NCI-H526 (cell line): ENCODE measurements around the gene NLN.
A peak's percentile ranks its signal among the peaks of the same experiment; 100 is the strongest.
"Not testable (repeated sequence)": the region's sequence is repeated elsewhere in the genome, so short reads cannot be mapped to it uniquely, and the experiment has no call there.

Experiments used
- DNase-seq, 2 experiments: peaks; one replicate each; lab custom pipeline; 2025; lab: John Stamatoyannopoulos, UW

The NLN gene

DNA sequence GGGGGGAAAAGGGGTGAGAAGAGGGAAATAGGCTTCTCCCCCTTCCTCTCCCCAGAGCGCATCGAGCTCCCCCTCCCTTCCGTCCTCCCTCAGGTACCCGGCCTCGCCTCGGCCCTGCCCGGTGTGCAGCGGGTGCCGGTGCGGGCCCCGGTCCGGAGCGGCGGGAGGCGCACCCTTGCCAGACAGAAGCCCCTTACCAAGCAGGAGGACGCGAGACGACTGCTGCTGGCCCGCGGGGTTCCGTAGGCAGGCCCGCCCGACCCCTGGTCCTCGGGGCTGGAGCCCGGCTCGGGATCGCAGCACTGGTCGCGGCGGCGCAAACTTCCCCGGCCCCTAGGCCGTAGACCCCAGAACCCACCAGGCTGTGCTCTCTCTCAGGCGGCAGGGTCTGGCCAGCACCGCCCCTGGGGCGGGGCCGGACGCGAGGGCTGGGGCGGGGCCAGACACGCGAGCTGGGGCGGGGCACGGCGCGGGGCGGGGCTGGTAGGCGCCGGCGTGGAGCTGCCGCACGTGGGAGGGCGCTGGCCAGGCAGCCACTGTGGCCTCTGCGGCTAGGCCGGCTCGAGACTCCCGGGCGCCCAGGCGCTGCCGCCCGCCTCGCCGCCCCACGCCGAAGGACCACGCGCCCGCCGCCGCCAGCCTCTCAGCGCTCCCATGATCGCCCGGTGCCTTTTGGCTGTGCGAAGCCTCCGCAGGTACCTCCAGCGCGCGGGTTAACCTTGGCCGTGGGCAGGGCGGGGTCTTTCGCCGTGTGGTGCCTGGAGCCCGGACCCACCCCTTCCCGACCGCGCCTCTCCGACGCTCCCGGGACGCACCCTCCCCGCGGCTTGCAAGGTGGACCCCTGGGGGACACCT is at the start of gene NLN, which contains the start of gene SGTB:
NLN (plus strand) TSS at position 486 of the 855 bp plus-strand sequence; CDS start at position 655, 169 bp downstream.
SGTB (minus strand) TSS at position 390 of the 855 bp plus-strand sequence. CDS start 1,302 bp downstream, outside the sequence.
- DNase-seq: peak; percentile 13 to 81

- no peak for DNase-seq
Observed at GRCh38 chr5:65672796-65673195, 49.2 kb upstream of the NLN start.

DNA sequence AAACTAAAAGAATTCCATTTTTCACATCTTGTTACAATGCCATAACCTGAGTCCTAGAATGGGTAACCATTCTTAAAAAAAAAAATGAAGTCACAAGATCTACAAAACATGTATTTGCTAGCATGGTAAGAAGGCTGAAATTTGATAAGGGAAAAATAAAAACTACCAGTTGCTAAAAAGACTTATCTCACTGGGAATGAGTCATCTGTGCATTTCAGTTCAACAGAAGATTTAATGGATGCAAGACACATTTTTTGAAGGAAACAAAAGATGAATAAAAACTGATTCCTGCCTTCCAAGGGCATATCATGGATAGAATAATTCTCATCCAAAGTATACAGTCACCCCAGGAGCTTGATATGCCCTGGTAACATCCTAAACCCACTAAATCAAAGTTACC is 47.3 kb upstream of the NLN start:
- no peak for DNase-seq

DNA sequence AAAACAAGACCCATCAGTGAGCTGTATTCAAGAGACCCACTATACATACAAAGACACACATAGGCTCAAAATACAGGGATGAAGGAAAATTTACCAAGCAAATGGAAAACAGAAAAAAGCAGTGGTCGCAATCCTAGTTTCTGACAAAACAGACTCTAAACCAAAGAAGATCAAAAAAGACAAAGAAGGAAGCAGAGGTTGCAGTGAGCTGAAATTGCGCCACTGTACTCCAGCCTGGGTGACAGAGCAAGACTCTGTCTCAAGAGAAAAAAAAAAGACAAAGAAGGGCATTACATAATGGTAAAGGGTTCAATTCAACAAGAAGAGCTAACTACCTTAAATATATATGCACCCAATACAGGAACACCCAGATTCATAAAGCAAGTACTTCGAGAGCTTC is 45.9 kb upstream of the NLN start:
- not testable (repeated sequence) for DNase-seq

GRCh38 chr5:65682148-65682547 is 39.9 kb upstream of the NLN start:
- DNase-seq: no peak

GRCh38 chr5:65693121-65693520 is 28.9 kb upstream of the NLN start:
- DNase-seq: no peak

DNA sequence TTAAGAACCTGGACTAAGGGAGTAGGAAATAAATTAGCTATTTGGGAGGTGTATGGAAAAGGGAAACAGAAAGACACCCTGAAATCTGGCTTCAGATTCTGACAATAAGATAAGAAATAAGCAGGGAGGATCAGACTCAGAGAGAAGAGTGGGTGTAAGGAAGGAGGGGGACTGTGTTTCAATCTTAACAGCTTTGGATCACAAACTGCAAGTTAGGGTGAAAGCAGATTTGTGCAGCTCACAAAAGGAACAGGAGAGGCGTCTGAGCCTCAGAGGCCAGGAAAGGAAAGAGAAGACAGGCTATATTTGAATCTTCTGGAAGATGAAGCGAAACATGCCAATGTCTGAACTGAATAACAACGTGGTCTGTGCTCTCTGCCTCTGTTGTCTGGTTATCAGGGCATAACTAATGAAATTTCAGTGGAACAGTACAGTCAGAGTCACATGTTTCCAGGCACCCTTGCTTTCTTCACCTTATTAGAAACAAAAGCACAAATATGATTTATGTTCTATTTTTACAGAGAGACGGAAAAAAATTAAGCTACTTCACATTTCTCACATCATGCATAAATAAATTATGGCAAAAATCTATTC is 26.7 kb upstream of the NLN start:
- DNase-seq: no peak

DNA sequence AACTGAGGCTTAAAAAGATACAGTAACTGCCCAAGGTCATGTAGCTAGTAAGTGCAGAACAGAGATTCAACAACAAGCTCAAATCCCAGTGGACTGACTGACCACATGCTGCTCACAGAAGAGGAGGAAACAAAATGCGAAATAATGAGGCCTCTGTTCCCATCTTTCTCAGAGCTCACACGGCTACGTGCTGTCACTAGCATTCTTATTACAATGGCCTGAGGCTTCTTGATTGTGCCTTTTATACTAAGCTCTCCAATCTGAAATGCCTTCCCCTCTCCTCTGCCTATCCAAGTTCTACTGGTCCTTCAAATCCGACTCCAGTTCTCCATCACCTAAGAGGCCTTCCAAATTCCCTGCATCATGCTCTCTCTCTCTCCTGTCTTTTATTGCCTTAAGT is 26.1 kb upstream of the NLN start:
- no peak for DNase-seq

- DNase-seq: no peak
Observed at GRCh38 chr5:65696892-65697291, 25.1 kb upstream of the NLN start.

DNA sequence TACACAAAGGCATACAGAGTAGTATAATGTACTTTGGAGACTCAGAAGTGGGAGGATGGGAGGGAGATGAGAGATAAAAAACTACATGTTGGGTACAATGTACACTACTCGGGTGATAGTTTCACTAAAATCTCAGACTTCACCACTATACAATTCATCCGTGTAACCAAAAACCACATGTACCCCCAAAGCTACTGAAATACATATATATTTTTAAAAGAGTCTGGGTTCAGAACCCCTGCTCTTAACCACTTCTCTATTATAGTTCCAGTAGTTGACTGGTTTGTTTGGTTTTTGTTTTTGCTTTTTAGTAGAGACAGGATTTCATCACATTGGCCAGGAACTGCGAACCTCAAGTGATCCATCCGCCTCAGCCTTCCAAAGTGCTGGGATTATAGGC is 22.7 kb upstream of the NLN start:
- DNase-seq: no peak

DNA sequence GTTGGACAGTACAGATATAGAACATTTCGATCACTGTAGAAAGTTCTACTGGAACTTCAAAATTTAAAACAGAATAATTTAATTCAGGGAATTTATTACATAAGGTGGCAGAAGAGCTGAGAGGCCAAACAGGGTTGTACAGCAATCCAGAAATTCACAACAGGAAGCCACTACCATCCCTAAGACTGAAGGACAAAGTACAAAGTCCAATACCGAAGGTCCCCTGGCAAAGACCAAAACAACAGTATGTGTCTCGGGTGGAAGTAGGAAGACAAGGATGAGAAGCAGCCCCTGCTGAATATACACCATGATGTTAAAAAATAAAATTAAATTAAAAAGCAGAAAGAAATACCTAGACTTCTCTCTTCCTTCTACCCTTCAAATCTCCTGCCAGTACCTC is 20.0 kb upstream of the NLN start:
- no peak for DNase-seq

DNA sequence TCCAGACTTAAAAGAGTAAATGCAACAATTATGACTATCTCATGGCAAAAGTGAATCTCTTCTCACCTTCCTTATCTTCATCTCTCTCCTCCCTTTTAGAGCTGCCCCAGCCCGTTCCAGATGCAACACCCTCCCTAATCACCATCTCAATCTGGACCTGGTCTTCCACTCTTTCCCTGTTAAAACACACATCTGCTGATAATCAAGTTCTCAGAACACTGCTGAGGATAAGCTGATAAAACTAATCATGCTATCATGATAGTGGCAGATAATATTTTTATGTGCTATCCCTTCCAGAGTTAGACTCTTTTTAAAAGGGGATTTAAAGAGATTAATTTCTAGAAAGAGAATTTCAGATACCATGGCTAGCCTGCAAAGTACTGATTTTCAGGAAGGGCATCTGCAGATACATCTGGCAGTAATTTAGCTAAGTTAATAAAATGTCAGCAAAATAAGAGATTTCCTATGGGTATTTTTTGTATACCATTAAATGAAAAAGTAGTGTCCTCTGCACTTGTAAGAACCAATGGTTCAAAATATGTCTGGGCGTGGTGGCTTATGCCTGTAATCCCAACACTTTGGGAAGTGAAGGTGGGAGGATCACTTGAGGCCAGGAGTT is 17.3 kb upstream of the NLN start:
- DNase-seq: no peak

GRCh38 chr5:65707663-65708062 is 14.3 kb upstream of the NLN start:
- no peak for DNase-seq

DNA sequence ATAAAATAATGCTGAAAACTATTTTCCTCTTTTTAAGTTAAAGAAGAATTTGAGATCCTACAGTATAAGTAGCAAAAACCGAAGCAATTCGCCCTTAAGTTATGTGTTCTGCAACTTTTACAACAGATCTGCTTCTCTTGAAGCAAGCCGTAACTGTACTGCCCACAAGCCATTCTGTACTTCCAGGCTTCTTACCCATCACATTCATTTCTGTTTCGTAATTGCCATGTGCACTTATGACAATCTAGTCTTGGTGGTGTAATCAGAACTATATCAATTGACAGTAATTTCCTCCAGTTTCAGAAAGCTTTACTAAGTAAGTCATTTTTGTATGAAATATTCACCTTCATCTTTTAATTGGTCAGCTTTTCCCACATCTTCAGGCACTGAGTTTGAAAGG is 13.9 kb upstream of the NLN start:
- DNase-seq: no peak

GRCh38 chr5:65718576-65719310 is 3.3 kb upstream of the NLN start:
- DNase-seq: no peak

GRCh38 chr5:65721050-65721719 is 820 bp upstream of the NLN start:
- DNase-seq: peak; percentile 60 to 70

DNA sequence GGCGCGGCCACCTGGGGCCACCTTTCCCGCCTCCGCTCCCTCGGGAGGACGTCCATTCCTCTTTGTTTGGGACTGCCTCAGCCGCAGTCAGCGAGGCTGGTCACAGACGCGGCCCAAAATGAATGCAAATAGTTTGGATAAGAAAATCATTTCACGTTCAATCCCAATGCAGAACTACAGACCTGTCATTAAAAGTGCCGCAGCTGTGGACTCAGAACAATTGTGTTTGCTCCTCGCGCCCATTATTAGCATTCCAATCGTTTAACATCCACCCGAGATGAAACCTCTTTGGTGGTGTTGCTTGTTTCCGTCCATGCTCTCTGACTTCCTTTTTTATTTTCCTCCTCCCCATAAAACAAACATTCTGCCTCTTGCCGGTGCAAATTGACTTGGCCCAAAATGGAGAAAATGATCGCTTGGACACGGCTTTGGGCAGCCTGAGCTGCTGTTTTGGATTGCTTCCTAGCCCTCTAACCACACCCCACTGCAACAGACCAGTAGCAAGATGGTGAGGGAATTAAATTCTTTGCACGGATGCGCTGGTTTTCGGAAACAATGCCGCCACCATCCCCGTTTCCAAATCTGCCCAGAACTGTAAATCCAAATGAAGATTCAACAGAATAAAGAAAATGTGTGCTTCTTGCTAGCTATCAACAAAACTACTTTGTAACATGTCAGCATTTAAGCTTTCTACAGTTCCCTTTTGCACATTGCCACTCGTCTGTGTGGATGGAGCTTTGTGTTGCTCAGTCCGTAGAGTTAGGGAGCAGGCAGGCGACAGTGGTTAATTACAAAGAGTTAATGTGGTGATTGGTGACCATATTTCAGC is 784 bp downstream of the NLN start:
- peak; percentile 35 to 44 for DNase-seq

DNA sequence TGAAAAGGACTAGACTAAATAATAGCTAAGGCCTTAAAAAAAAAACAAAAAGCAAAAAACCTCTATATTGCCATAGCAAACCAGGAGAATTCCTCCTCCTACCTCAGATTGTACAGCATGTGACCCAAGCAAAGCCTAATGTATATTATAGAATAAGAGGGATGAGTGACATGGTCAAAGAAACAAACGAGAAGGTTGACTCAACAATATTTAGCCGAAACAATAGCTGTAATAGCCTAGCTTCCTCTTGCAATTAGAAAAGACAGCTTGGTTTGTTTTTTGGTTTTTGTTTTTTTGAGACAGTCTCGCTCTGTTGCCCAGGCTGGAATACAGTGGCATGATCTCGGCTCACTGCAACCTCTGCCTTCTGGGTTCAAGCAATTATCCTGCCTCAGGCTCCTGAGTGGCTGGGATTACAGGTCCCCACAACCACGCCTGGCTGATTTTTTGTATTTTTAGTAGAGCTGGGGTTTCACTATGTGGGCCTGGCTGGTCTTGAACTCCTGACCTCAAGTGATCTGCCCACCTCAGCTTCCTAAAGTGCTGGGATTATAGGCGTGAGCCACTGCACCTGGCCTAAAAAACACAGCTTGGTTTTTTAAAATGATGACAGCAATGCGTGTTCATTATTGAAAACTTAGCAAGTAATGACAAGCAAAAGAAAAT is 5.6 kb downstream of the NLN start:
- DNase-seq: no peak

DNA sequence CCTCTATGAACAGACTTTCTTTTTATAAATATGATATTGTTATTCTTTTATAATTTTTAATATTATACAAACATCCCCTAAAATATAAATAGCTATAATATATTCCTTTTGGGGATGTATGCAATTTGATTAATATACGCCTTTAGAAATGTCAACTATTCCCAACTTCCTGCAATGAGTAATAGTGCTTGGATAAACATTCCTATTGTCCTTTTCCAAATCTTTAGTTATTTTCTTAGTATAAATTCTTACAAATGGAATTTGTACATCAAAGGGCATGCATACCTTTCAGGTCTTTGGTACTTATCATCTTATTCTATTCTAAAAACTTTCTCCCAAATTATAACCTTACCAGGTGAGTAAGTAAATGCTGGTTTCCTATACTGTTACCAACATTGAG is 6.2 kb downstream of the NLN start:
- no peak for DNase-seq

DNA sequence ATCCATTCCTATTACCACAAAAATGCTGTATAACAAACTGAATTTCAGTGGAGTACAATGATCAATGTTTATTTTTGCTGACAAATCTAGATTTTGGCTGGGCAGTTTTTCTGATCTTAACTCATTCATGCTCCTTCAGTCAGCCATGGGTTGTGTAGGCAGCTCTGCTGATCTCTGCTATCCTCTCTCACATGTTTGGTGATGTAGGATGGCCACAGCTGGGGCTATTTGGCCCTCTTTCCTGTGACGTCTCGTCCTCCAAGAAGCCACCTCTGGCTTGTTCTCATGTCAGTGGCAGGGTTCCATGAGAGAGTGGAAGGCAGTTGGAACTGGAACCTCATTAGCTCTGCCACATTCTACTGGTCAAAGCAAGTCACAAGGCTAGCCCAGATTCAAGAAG is 8.9 kb downstream of the NLN start:
- DNase-seq: no peak
